K562 (cell line): Measurements from ENCODE around the gene CELSR1. TPM values are rescaled to one million over a fixed set of nuclear protein-coding genes. Genes with fewer than 3 reads are reported as not detected.

Source experiments
- ATAC-seq: fragments of 200-7000 bp; cut with Tn5 transposase; 3 replicates; pipeline ENCODE4 v1.9.1; 2020; ENCODE audit warnings: moderate library complexity
- BruUV-seq: library from RNA; stranded (reverse); fragments of 400-500 nt; replicated peaks from 2 replicates; lab custom pipeline; 2021; lab: Mats Ljungman, UMichigan
- CTCF ChIA-PET: fragments of 300-600 bp; formaldehyde crosslinking; extraction: SDS; loops from one replicate; lab custom pipeline; 2021; ENCODE audit warnings: low intra/inter-chr PET ratio; lab: Yijun Ruan, JAX
- POLR2A ChIA-PET: fragments of 300-600, 350-650 bp; sonication (Branson Sonifier 250); formaldehyde crosslinking; extraction: SDS; loops from one replicate; lab custom pipeline; 2021; ENCODE audit warnings: antibody characterized with exemption, inconsistent platforms; lab: Yijun Ruan, JAX
- DNase-seq, 4 experiments: peaks; one replicate each; pipeline versions ENCODE4 v3.0.0 to v3.0.0-alpha.2; 2011 to 2018; ENCODE audit warnings: low spot score in 3 of 4, mixed read lengths in 3 of 4; ENCODE audit errors: extremely low read depth in 1 of 4
- FAIRE-seq: peaks from 2 replicates; lab custom pipeline; 2011; peaks lifted over from hg19 to GRCh38; lab: Jason Lieb, UNC
- H2AFZ ChIP-seq: 2 replicates; pipeline ENCODE4 v1.6.0; 2011; ENCODE audit warnings: low read depth, low read length, control low read depth, inconsistent platforms
- H3K27ac ChIP-seq: fragments of 200-600 bp; 3 replicates; pipeline ENCODE4 v1.8.0; 2011; ENCODE audit warnings: low read depth, mild to moderate bottlenecking, control low read depth, inconsistent platforms, low read length, moderate library complexity, mixed read lengths; ENCODE audit errors: extremely low read depth
- H3K27me3 ChIP-seq, 2 experiments: fragments of 300-600 bp in 1 of 2; 2 replicates in 1 of 2; 3 replicates in 1 of 2; pipeline versions ENCODE4 v1.6.0 to v1.8.0; 2011; ENCODE audit warnings: inconsistent platforms in 2 of 2, low read length in 2 of 2, mild to moderate bottlenecking in 1 of 2, mixed read lengths in 1 of 2, moderate library complexity in 1 of 2; ENCODE audit not compliant: control insufficient read depth in 2 of 2, insufficient read depth in 2 of 2
- H3K36me3 ChIP-seq: fragments of 300-600 bp; 3 replicates; pipeline ENCODE4 v1.8.0; 2011; ENCODE audit warnings: mild to moderate bottlenecking, low read length, inconsistent platforms; ENCODE audit not compliant: control insufficient read depth, insufficient read depth
- H3K4me1 ChIP-seq, 2 experiments: fragments of 200-600 bp in 1 of 2; replicated peaks in 1 of 2; 2 replicates in 1 of 2; 3 replicates in 1 of 2; pipeline versions ENCODE4 v1.5.1 to v1.8.0; 2011; ENCODE audit warnings: inconsistent platforms in 2 of 2, low read length in 2 of 2, mild to moderate bottlenecking in 1 of 2, mixed read lengths in 1 of 2, moderate library complexity in 1 of 2; ENCODE audit not compliant: control insufficient read depth in 2 of 2, insufficient read depth in 2 of 2
- H3K4me2 ChIP-seq: 2 replicates; pipeline ENCODE4 v1.6.1; 2011; ENCODE audit warnings: low read length, control low read depth, inconsistent platforms, mixed read lengths; ENCODE audit not compliant: insufficient read depth
- H3K4me3 ChIP-seq: fragments of 200-600 bp; sonication (generic), shearing (Covaris generic); 2 replicates; pipeline ENCODE4 v1.5.1; 2016; ENCODE audit warnings: control low read depth, inconsistent platforms
- H3K79me2 ChIP-seq: fragments of 200-600 bp; 3 replicates; pipeline ENCODE4 v1.8.0; 2011; ENCODE audit warnings: low read length, inconsistent platforms; ENCODE audit not compliant: control insufficient read depth, insufficient read depth
- H3K9ac ChIP-seq, 2 experiments: 2 replicates each; pipeline versions ENCODE4 v1.6.0 to v1.6.1; 2011; ENCODE audit warnings: low read depth in 2 of 2, low read length in 2 of 2, control low read depth in 1 of 2, inconsistent platforms in 1 of 2, mild to moderate bottlenecking in 1 of 2, mixed read lengths in 1 of 2; ENCODE audit not compliant: insufficient read depth in 1 of 2
- H3K9me1 ChIP-seq: one replicate; pipeline ENCODE4 v1.6.0; 2011; ENCODE audit warnings: inconsistent platforms, mild to moderate bottlenecking, low read length, moderate library complexity; ENCODE audit not compliant: control insufficient read depth, insufficient read depth
- H3K9me3 ChIP-seq: replicated peaks from 2 replicates; pipeline ENCODE4 v1.5.1; 2011; ENCODE audit warnings: low read depth, low read length, inconsistent platforms; ENCODE audit not compliant: control insufficient read depth, insufficient read depth
- H4K20me1 ChIP-seq: replicated peaks from 2 replicates; pipeline ENCODE4 v1.6.1; 2011; ENCODE audit warnings: low read length, inconsistent platforms, mixed read lengths; ENCODE audit not compliant: control insufficient read depth, insufficient read depth
- EP300 ChIP-seq: IDR thresholded peaks from 2 replicates; pipeline ENCODE4 v1.6.1; 2012; ENCODE audit warnings: low read length, improper control_type of control experiment
- JUN ChIP-seq, 2 experiments: sonication (generic) in 1 of 2; formaldehyde crosslinking in 1 of 2; IDR thresholded peaks; 2 replicates each; pipeline versions ENCODE4 v1.6.1 to v1.8.0; 2012 to 2022; ENCODE audit warnings: borderline replicate concordance in 2 of 2, mild to moderate bottlenecking in 2 of 2, improper control_type of control experiment in 1 of 2, low read depth in 1 of 2, low read length in 1 of 2, missing genetic modification reagents in 1 of 2
- SLC30A9 ChIP-seq: fragments of 250-450 bp; sonication (Bioruptor Pico); IDR thresholded peaks from 2 replicates; pipeline ENCODE4 v1.8.0; 2022; ENCODE audit warnings: mild to moderate bottlenecking, moderate library complexity
- TAF15 ChIP-seq: fragments of 200-400 bp; formaldehyde crosslinking; IDR thresholded peaks from 2 replicates; pipeline ENCODE4 v1.6.1; 2017; ENCODE audit warnings: mild to moderate bottlenecking, low read depth, low read length, moderate library complexity
- XRCC3 ChIP-seq: fragments of 450-650 bp; IDR thresholded peaks from 2 replicates; pipeline ENCODE4 v1.6.1; 2017; ENCODE audit warnings: mild to moderate bottlenecking, moderate library complexity
- ZNF583 ChIP-seq: fragments of 250-450 bp; sonication (Bioruptor Pico); IDR thresholded peaks from 2 replicates; pipeline ENCODE4 v1.4.0; 2020
- WGBS: fragments of 100-300 bp; shearing (Covaris generic); methylation state at CpG from one replicate; pipeline ENCODE4 v1.1.6; 2016; ENCODE audit warnings: low coverage, mixed read lengths; ENCODE audit not compliant: insufficient coverage; ENCODE audit errors: missing lambda C conversion rate; 5-methylcytosine and 5-hydroxymethylcytosine counted together
- in situ Hi-C: fragments of 300-500 bp; cut with MboI; formaldehyde crosslinking; loops from 4 replicates; pipeline ENCODE4 v1.15.0; 2018; ENCODE audit warnings: inconsistent platforms, mixed read lengths
- intact Hi-C: fragments of 100-400 bp; cut with micrococcal nuclease; formaldehyde crosslinking; loops from 2 replicates; pipeline ENCODE4 v1.14.2; 2022
- polyA plus RNA-seq, 8 experiments: library from polyadenylated mRNA; depleted of rRNA in 4 of 8; stranded (reverse) in 5 of 8; unstranded in 3 of 8; fragments of >200 nt; fragmentation: Nextera tagmentation in 2 of 8; fragmentation: Illumina TruSeq in 1 of 8; extraction: Ambion mirVana in 2 of 8; extraction: Trizol in 1 of 8; gene quantifications; 2 replicates each; pipeline versions ENCODE4 v1.2.1 to v1.2.3, GENCODE V29; 2011 to 2014; ENCODE audit warnings: inconsistent platforms in 1 of 8, missing spikeins in 1 of 8
- total RNA-seq, 7 experiments: library from RNA; depleted of rRNA in 6 of 7; stranded (reverse); fragments of >200 nt in 6 of 7; fragmentation: Illumina TruSeq in 2 of 7; extraction: Trizol in 2 of 7; gene quantifications; 2 replicates each; pipeline versions ENCODE4 v1.2.1 to v1.2.3, GENCODE V29; 2011 to 2021; ENCODE audit warnings: low replicate concordance in 1 of 7
- TF ChIP-seq, protein P1 (sequence below): fragments of 450-650 bp; IDR thresholded peaks from 2 replicates; pipeline ENCODE4 v1.6.1; 2018; ENCODE audit warnings: mild to moderate bottlenecking, low read depth; ENCODE audit not compliant: partially characterized antibody
- TF ChIP-seq, protein P2 (sequence below), 2 experiments: fragments of 450-650 bp in 1 of 2; IDR thresholded peaks; 2 replicates each; pipeline ENCODE4 v1.6.1; 2011 to 2017; ENCODE audit warnings: low read depth in 2 of 2, antibody characterized with exemption in 1 of 2, borderline replicate concordance in 1 of 2, low read length in 1 of 2, mild to moderate bottlenecking in 1 of 2, mixed read lengths in 1 of 2; ENCODE audit not compliant: control insufficient read depth in 1 of 2
- TF ChIP-seq, protein P3 (sequence below): sonication (generic); formaldehyde crosslinking; IDR thresholded peaks from 2 replicates; pipeline ENCODE4 v1.8.0; 2022; ENCODE audit warnings: mild to moderate bottlenecking, missing genetic modification reagents

Gene CELSR1
- total and polyA plus RNA-seq, 9 of the 15 experiments (the other 6 are each of a cell fraction or from before 2014, with no cell fraction given), result under 0.01 to 0.09 TPM; not detected in 7

DNA sequence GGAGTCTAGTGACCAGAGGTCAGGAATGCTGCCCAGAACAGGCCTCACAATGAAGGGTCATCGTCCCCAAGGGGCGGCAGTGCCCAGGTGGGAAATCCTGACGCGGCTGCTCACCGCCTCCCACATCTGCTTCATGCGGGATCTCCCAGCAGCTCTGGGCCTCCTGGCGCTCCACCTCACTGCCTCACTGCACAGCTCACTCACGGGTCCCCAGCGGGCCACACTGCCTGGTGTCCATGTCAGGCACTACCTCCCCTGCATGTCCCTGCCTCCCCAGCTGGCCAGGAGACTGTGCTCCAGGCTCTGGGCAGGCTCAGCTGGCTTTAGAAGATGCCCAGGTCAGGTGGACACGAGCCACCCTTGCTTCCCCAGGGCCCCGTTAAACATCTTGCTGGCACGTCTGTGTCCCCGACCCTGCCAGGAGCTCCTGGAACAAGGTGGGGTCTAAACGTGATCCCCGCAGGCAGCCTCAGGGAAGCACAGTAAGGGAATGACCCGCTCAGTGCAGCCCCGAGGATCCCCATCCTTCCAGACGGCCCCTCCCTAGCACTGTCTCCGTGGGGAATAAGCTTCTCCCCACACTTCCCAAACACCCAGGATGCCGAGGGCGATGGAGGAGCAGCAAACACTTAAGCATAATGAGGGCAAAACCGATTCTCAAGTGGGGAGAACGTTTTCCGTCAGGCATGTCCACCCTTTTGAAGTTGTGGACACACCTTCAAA lies 108.7 kb downstream of the CELSR1 start:
- Histone ChIP-seq H3K9me1 (no peaks in the 10 kb centered on the region), H3K79me2 (no peaks in the 10 kb centered on the region), H2AFZ (no peak overlapping the region), H3K4me2 (no peak overlapping the region), H3K9ac (no peak overlapping the region), H3K9me3 (no peaks in the 10 kb centered on the region), H3K27me3 (peaks cover 19 to 75% of the 10 kb centered on the region in 2 experiments), H3K36me3 (no peaks in the 10 kb centered on the region), H3K4me3 (no peak overlapping the region), H4K20me1 (no peaks in the 10 kb centered on the region), H3K27ac (no peak overlapping the region), H3K4me1 (peaks cover 0 to 5% of the 10 kb centered on the region in 2 experiments; a peak in 2 of 5 replicates)
- in situ Hi-C loops (no loop called here), intact Hi-C loops (no loop called here)
- FAIRE-seq (no peak), DNase-seq (no peak), ATAC-seq (no peak)
- ChIA-PET POLR2A (interaction anchor here (0.7 kb wide), 1 partner anchor 20 kb away, joined by 3 read pairs; no protein-coding TSS in a partner anchor), CTCF (no interaction called here)
- WGBS, result 4% methylated on average over 21 of the region's 24 CpGs
- no TSS peak for BruUV-seq
- TF ChIP-seq TAF15 (no peak), ZNF583 (no peak), EP300 (no peak), XRCC3 (no peak), SLC30A9 (CRISPR knock-in tag) (no peak), JUN (IDR thresholded peaks at IDR 0.05; ENCODE audit: borderline replicate concordance, low read depth, low read length) (no peak), JUN (CRISPR knock-in tag; IDR thresholded peaks at IDR 0.05; ENCODE audit: borderline replicate concordance) (no peak)
- TF ChIP-seq, protein P1, sequence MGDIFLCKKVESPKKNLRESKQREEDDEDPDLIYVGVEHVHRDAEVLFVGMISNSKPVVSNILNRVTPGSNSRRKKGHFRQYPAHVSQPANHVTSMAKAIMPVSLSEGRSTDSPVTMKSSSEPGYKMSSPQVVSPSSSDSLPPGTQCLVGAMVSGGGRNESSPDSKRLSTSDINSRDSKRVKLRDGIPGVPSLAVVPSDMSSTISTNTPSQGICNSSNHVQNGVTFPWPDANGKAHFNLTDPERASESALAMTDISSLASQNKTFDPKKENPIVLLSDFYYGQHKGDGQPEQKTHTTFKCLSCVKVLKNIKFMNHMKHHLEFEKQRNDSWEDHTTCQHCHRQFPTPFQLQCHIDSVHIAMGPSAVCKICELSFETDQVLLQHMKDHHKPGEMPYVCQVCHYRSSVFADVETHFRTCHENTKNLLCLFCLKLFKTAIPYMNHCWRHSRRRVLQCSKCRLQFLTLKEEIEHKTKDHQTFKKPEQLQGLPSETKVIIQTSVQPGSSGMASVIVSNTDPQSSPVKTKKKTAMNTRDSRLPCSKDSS, result no peak
- TF ChIP-seq, protein P2, sequence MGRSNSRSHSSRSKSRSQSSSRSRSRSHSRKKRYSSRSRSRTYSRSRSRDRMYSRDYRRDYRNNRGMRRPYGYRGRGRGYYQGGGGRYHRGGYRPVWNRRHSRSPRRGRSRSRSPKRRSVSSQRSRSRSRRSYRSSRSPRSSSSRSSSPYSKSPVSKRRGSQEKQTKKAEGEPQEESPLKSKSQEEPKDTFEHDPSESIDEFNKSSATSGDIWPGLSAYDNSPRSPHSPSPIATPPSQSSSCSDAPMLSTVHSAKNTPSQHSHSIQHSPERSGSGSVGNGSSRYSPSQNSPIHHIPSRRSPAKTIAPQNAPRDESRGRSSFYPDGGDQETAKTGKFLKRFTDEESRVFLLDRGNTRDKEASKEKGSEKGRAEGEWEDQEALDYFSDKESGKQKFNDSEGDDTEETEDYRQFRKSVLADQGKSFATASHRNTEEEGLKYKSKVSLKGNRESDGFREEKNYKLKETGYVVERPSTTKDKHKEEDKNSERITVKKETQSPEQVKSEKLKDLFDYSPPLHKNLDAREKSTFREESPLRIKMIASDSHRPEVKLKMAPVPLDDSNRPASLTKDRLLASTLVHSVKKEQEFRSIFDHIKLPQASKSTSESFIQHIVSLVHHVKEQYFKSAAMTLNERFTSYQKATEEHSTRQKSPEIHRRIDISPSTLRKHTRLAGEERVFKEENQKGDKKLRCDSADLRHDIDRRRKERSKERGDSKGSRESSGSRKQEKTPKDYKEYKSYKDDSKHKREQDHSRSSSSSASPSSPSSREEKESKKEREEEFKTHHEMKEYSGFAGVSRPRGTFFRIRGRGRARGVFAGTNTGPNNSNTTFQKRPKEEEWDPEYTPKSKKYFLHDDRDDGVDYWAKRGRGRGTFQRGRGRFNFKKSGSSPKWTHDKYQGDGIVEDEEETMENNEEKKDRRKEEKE (IDR thresholded peaks at IDR 0.05; ENCODE audit: borderline replicate concordance in 1 of 2, control insufficient read depth in 1 of 2, low read depth in 2 of 2, low read length in 1 of 2), result no peak
- TF ChIP-seq, protein P3, sequence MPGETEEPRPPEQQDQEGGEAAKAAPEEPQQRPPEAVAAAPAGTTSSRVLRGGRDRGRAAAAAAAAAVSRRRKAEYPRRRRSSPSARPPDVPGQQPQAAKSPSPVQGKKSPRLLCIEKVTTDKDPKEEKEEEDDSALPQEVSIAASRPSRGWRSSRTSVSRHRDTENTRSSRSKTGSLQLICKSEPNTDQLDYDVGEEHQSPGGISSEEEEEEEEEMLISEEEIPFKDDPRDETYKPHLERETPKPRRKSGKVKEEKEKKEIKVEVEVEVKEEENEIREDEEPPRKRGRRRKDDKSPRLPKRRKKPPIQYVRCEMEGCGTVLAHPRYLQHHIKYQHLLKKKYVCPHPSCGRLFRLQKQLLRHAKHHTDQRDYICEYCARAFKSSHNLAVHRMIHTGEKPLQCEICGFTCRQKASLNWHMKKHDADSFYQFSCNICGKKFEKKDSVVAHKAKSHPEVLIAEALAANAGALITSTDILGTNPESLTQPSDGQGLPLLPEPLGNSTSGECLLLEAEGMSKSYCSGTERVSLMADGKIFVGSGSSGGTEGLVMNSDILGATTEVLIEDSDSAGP (CRISPR knock-in tag), result no peak
